Measurements from ENCODE around the gene RFT1. TPM values are rescaled to one million over a fixed set of nuclear protein-coding genes. Genes with fewer than 3 reads are reported as not detected.

Gene RFT1
- total RNA-seq, 5 donors from 2014 or later (not counting 1 experiment from before 2014, with no cell fraction given), result 14.4 to 27.8 (median 26.6) TPM

DNA sequence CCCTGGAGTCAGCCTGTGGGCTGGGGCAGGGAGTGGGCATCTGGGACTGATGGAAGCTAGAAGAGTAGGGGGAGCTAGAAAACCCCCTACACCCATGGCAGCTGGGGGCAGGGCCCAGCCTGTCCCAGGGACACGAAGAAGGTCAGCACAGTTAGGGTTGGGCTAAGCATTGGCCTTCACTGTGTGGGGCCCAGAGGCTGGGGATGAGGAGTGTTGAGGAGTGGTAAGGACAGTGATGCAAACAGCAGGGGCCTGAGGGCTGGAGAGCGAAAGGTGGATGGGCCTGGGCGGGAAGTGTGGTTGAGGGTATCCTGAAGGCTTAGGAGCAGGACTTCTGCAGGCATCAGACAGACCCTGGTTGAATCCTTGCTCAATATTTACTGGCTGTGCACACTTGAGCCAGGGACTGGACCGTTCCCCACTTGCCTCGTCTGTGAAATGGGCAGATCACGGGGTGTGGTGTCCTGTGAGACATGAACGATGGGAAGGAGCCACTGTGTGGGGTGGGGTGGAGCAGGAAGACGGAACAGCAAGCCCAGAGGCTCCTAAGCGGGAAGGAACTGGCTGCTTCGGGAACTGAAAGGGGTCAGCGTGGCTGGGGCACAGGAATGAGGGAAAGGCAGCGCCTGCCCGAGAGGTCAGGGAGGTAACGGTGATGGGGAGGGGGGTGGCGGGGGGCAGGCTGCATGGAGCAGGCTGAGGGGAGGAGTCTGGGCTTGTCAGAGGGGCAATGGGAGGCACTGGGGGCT lies 38.1 kb upstream of the RFT1 start:
- H3K27me3 ChIP-seq (replicated peaks in 1 of 2; ENCODE audit: control insufficient read depth in 2 of 2, extremely low read depth in 1 of 2, insufficient read depth in 2 of 2, low read length in 1 of 2), result no peaks in the 10 kb centered on the region
- H3K36me3 ChIP-seq (ENCODE audit: control insufficient read depth in 2 of 2, extremely low read depth in 1 of 2, insufficient read depth in 1 of 2, low read length in 1 of 2), result peaks cover 0 to 5% of the 10 kb centered on the region in 2 donors
- Mint-ChIP-seq H3K36me3 (no peaks in the 10 kb centered on the region), H3K9me3 (no peaks in the 10 kb centered on the region), H3K27ac (no peak overlapping the region), H3K27me3 (no peaks in the 10 kb centered on the region), H3K4me1 (peaks cover 44 to 55% (median 51%) of the 10 kb centered on the region in 3 donors), H3K4me3 (no peak overlapping the region)
- H3K4me1 ChIP-seq (ENCODE audit: control insufficient read depth in 1 of 2, extremely low read depth in 1 of 2, insufficient read depth in 2 of 2, low read length in 2 of 2), result peaks cover 0 to 49% of the 10 kb centered on the region in 2 experiments
- 98% methylated on average over 14 of the region's 15 CpGs for WGBS (ENCODE audit: insufficient coverage)
- POLR2A ChIA-PET, result no interaction called here
- no peaks in the 10 kb centered on the region for H3K9me3 ChIP-seq
- no peak overlapping the region for H3K27ac ChIP-seq (ENCODE audit: low read length)
- ATAC-seq (replicated peaks in 1 of 4) (no peak), DNase-seq (no peak)
- no peak overlapping the region for H3K4me3 ChIP-seq (ENCODE audit: control insufficient read depth in 1 of 2, extremely low read depth in 1 of 2, low read length in 1 of 2)
- CTCF ChIA-PET, result no interaction called here

DNA sequence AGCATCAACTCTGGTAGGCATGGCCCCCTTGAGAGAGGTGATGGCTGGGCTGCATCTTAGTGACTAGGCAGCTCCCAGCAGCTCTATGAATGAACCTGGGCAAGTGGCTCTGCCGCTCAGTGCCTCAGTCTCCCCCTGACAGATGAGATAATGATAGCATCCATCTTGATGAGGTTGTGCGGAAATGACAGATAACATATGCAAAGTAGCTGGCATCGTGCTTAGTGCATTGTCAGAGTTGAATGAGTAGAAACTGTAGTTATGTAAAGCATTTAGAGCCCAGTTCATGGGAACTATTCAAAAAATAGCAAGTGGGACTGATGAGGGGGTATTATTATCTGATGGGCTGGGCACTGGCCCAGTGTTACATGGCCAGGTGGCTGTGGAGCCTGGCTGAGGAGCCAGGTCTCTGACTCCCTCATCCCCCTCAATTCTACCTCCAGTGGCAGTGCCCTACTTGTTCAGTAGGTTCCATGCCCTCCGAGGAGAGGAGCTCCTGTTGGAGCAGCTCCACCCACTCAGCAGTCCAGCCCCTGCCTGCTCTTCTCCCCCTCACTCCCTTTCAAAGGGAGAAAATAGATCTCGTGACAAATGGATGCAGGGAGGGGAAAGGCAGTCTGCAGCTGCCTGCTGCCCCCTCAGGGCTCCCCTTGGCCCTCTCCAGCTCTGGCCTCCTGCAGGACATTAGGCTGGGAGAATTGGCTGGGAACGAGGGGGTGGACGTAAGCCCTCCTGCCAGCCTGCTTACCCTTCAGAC lies 37.4 kb upstream of the RFT1 start:
- peaks cover 3 to 56% of the 10 kb centered on the region in 2 experiments for H3K4me1 ChIP-seq (ENCODE audit: control insufficient read depth in 1 of 2, extremely low read depth in 1 of 2, insufficient read depth in 2 of 2, low read length in 2 of 2)
- WGBS (ENCODE audit: insufficient coverage), result 90% methylated on average over 4 of the region's 7 CpGs
- H3K4me1 Mint-ChIP-seq, result peaks cover 49 to 62% (median 59%) of the 10 kb centered on the region in 3 donors
- H3K27ac Mint-ChIP-seq, result no peak overlapping the region
- no peaks in the 10 kb centered on the region for H3K27me3 Mint-ChIP-seq
- no peaks in the 10 kb centered on the region for H3K27me3 ChIP-seq (replicated peaks in 1 of 2; ENCODE audit: control insufficient read depth in 2 of 2, extremely low read depth in 1 of 2, insufficient read depth in 2 of 2, low read length in 1 of 2)
- DNase-seq, result no peak
- ChIA-PET POLR2A (no interaction called here), CTCF (no interaction called here)
- no peak overlapping the region for H3K4me3 Mint-ChIP-seq
- ATAC-seq (replicated peaks in 1 of 4), result no peak
- H3K9me3 ChIP-seq, result no peaks in the 10 kb centered on the region
- peaks cover 0 to 5% of the 10 kb centered on the region in 2 donors for H3K36me3 ChIP-seq (ENCODE audit: control insufficient read depth in 2 of 2, extremely low read depth in 1 of 2, insufficient read depth in 1 of 2, low read length in 1 of 2)
- no peak overlapping the region for H3K27ac ChIP-seq (ENCODE audit: low read length)
- H3K36me3 Mint-ChIP-seq, result no peaks in the 10 kb centered on the region
- no peaks in the 10 kb centered on the region for H3K9me3 Mint-ChIP-seq
- H3K4me3 ChIP-seq (ENCODE audit: control insufficient read depth in 1 of 2, extremely low read depth in 1 of 2, low read length in 1 of 2), result no peak overlapping the region

DNA sequence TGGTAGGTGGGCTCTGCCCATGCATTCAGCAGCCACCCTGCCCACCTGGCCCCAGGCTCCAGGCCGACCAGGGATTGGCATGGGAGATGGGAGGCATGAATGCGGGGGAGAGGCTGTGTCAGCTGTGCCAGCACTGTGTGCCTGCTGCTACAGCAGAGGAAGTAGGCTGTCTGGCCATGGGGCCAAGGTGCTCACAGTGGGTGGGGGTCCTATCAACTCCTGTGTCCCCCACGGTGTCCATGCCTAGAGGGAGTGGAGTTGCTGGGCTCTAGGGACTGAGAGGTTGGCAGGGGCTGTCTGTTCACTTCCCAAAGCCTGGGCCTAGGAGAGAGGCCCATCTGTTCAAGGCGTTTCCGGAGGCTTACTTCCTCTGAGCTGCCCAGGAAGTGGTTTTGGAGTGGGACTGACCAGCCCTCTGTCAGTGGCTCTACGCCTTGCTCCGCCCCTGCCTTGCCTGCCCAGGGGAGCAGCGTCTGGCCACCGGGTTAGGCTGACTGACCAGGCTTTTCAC lies 36.6 kb upstream of the RFT1 start:
- no peaks in the 10 kb centered on the region for H3K27me3 Mint-ChIP-seq
- 73% methylated on average over 9 of the region's 9 CpGs for WGBS (ENCODE audit: insufficient coverage)
- ChIA-PET POLR2A (no interaction called here), CTCF (no interaction called here)
- H3K27ac ChIP-seq (ENCODE audit: low read length), result no peak overlapping the region
- no peak overlapping the region for H3K4me3 Mint-ChIP-seq
- peaks cover 47 to 64% (median 63%) of the 10 kb centered on the region in 3 donors for H3K4me1 Mint-ChIP-seq
- no peaks in the 10 kb centered on the region for H3K36me3 Mint-ChIP-seq
- ATAC-seq (replicated peaks in 1 of 4) (no peak), DNase-seq (peak in 1 of 35 experiments; percentile 33)
- no peak overlapping the region for H3K4me3 ChIP-seq (ENCODE audit: control insufficient read depth in 1 of 2, extremely low read depth in 1 of 2, low read length in 1 of 2)
- peaks cover 8 to 61% of the 10 kb centered on the region in 2 experiments for H3K4me1 ChIP-seq (ENCODE audit: control insufficient read depth in 1 of 2, extremely low read depth in 1 of 2, insufficient read depth in 2 of 2, low read length in 2 of 2)
- H3K27ac Mint-ChIP-seq, result no peak overlapping the region
- peaks cover 0 to 5% of the 10 kb centered on the region in 2 donors for H3K36me3 ChIP-seq (ENCODE audit: control insufficient read depth in 2 of 2, extremely low read depth in 1 of 2, insufficient read depth in 1 of 2, low read length in 1 of 2)
- H3K9me3 Mint-ChIP-seq, result no peaks in the 10 kb centered on the region
- H3K27me3 ChIP-seq (replicated peaks in 1 of 2; ENCODE audit: control insufficient read depth in 2 of 2, extremely low read depth in 1 of 2, insufficient read depth in 2 of 2, low read length in 1 of 2), result no peaks in the 10 kb centered on the region
- H3K9me3 ChIP-seq, result no peaks in the 10 kb centered on the region

- WGBS (ENCODE audit: insufficient coverage), result 92% methylated on average over 2 of the region's 4 CpGs
- Mint-ChIP-seq H3K27ac (no peak overlapping the region), H3K4me1 (peaks cover 42 to 61% (median 58%) of the 10 kb centered on the region in 3 donors)
These were observed 36.0 kb upstream of the RFT1 start for GRCh38 chr3:53166206-53166605.

DNA sequence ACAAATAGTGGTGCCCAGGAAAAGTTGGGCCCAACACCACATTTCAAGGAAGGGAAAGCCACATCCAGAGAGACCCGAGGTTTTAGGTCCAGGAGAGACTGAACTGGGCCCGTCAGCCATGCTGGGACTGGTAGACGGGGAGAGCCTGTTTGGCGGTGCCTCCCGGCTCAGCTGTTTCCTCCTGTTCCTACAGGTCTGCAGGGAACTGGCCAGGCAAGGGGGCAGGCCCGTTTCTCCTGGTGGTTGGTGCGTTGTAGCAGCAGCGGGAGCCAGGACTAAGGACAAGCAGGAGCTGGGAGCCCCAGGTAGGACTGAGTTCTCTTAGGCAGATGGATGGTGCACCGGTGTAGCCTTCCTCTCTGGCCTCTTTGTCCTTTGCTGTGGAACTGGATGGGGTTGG lies 34.7 kb upstream of the RFT1 start:
- DNase-seq (no peak), ATAC-seq (replicated peaks in 1 of 4) (no peak)
- H3K27me3 Mint-ChIP-seq, result no peaks in the 10 kb centered on the region
- Histone ChIP-seq H3K4me1 (ENCODE audit: control insufficient read depth in 1 of 2, extremely low read depth in 1 of 2, insufficient read depth in 2 of 2, low read length in 2 of 2) (peaks cover 11 to 59% of the 10 kb centered on the region in 2 experiments), H3K27me3 (replicated peaks in 1 of 2; ENCODE audit: control insufficient read depth in 2 of 2, extremely low read depth in 1 of 2, insufficient read depth in 2 of 2, low read length in 1 of 2) (peaks cover 0 to under 1% of the 10 kb centered on the region in 2 experiments), H3K27ac (ENCODE audit: low read length) (no peak overlapping the region), H3K9me3 (no peaks in the 10 kb centered on the region), H3K36me3 (ENCODE audit: control insufficient read depth in 2 of 2, extremely low read depth in 1 of 2, insufficient read depth in 1 of 2, low read length in 1 of 2) (peaks cover 0 to 5% of the 10 kb centered on the region in 2 donors), H3K4me3 (ENCODE audit: control insufficient read depth in 1 of 2, extremely low read depth in 1 of 2, low read length in 1 of 2) (no peak overlapping the region)
- H3K36me3 Mint-ChIP-seq, result no peaks in the 10 kb centered on the region
- H3K4me3 Mint-ChIP-seq, result no peak overlapping the region
- peaks cover 42 to 56% (median 53%) of the 10 kb centered on the region in 3 donors for H3K4me1 Mint-ChIP-seq
- CTCF ChIA-PET, result interaction anchor here in 1 of 2 donors (0.7 to 0.9 kb wide), 2 partner anchors 28 to 60 kb away, joined by 3 read pairs; no protein-coding TSS in a partner anchor
- no peaks in the 10 kb centered on the region for H3K9me3 Mint-ChIP-seq
- POLR2A ChIA-PET, result no interaction called here
- WGBS (ENCODE audit: insufficient coverage), result 88% methylated on average over 8 of the region's 9 CpGs
- H3K27ac Mint-ChIP-seq, result peak overlapping the region in 1 of 2 donors; percentile 34

More at GRCh38 chr3:53166206-53166605, 36.0 kb upstream of the RFT1 start:
- Histone ChIP-seq H3K36me3 (ENCODE audit: control insufficient read depth in 2 of 2, extremely low read depth in 1 of 2, insufficient read depth in 1 of 2, low read length in 1 of 2) (peaks cover 0 to 5% of the 10 kb centered on the region in 2 donors), H3K4me1 (ENCODE audit: control insufficient read depth in 1 of 2, extremely low read depth in 1 of 2, insufficient read depth in 2 of 2, low read length in 2 of 2) (peaks cover 8 to 59% of the 10 kb centered on the region in 2 experiments), H3K9me3 (no peaks in the 10 kb centered on the region), H3K27ac (ENCODE audit: low read length) (no peak overlapping the region), H3K27me3 (replicated peaks in 1 of 2; ENCODE audit: control insufficient read depth in 2 of 2, extremely low read depth in 1 of 2, insufficient read depth in 2 of 2, low read length in 1 of 2) (no peaks in the 10 kb centered on the region), H3K4me3 (ENCODE audit: control insufficient read depth in 1 of 2, extremely low read depth in 1 of 2, low read length in 1 of 2) (no peak overlapping the region)
- Mint-ChIP-seq H3K36me3 (no peaks in the 10 kb centered on the region), H3K27me3 (no peaks in the 10 kb centered on the region), H3K9me3 (no peaks in the 10 kb centered on the region), H3K4me3 (no peak overlapping the region)
- ChIA-PET CTCF (interaction anchor here in 1 of 2 donors (0.5 kb wide), 1 partner anchor 998 kb away, joined by 5 read pairs; no protein-coding TSS in a partner anchor), POLR2A (no interaction called here)
- ATAC-seq (replicated peaks in 1 of 4), result no peak
- no peak for DNase-seq

Measured in T-cell (primary cell).